ENCODE results near the gene DIPK1A.
A peak's percentile ranks its signal among the peaks of the same experiment; 100 is the strongest.

DIPK1A gene

GRCh38 chr1:92870591-92870990 is 90.7 kb downstream of the DIPK1A start:
- DNase-seq, result no peak

- DNase-seq, result no peak
These were observed 97.1 kb downstream of the DIPK1A start for GRCh38 chr1:92864131-92864530.

- peak; percentile 15 for DNase-seq
These were observed 98.7 kb downstream of the DIPK1A start for GRCh38 chr1:92862605-92863004.

GRCh38 chr1:92859400-92860039 is 101.7 kb downstream of the DIPK1A start:
- DNase-seq, result no peak

- DNase-seq, result peak; percentile 82
These were observed 102.5 kb downstream of the DIPK1A start for GRCh38 chr1:92858564-92859399.

GRCh38 chr1:92857817-92858216 is 103.4 kb downstream of the DIPK1A start:
- no peak for DNase-seq

- no peak for DNase-seq
These were observed 106.0 kb downstream of the DIPK1A start for GRCh38 chr1:92855236-92855635.

- DNase-seq, result no peak
These were observed 107.0 kb downstream of the DIPK1A start for GRCh38 chr1:92854101-92854785.

- no peak for DNase-seq
These were observed 108.0 kb downstream of the DIPK1A start for GRCh38 chr1:92853299-92853698.

- DNase-seq, result no peak
These were observed 109.5 kb downstream of the DIPK1A start for GRCh38 chr1:92851729-92852128.

- DNase-seq, result no peak
These were observed 111.2 kb downstream of the DIPK1A start for GRCh38 chr1:92850019-92850418.

GRCh38 chr1:92848201-92848600 is 113.1 kb downstream of the DIPK1A start:
- DNase-seq, result no peak

- no peak for DNase-seq
These were observed 115.4 kb downstream of the DIPK1A start for GRCh38 chr1:92845908-92846307.

GRCh38 chr1:92844439-92844838 is 116.8 kb downstream of the DIPK1A start:
- no peak for DNase-seq

- DNase-seq, result no peak
These were observed 117.6 kb downstream of the DIPK1A start for GRCh38 chr1:92843429-92844352.

- DNase-seq, result no peak
These were observed 118.2 kb downstream of the DIPK1A start for GRCh38 chr1:92843046-92843423.

- no peak for DNase-seq
These were observed 118.9 kb downstream of the DIPK1A start for GRCh38 chr1:92842082-92843045.

GRCh38 chr1:92840600-92840999 is 120.7 kb downstream of the DIPK1A start:
- no peak for DNase-seq

- no peak for DNase-seq
These were observed 121.8 kb downstream of the DIPK1A start for GRCh38 chr1:92839442-92839841.

- no peak for DNase-seq
These were observed 122.7 kb downstream of the DIPK1A start for GRCh38 chr1:92838519-92838918.

- DNase-seq, result peak; percentile 11
These were observed 124.2 kb downstream of the DIPK1A start for GRCh38 chr1:92837062-92837461.

GRCh38 chr1:92834617-92835016 is 126.6 kb downstream of the DIPK1A start:
- DNase-seq, result no peak

All from fibroblast of skin of right quadriceps (primary cell).